Stimulated activated CD4-positive, alpha-beta T cell treated with anti-CD3 and anti-CD28 coated beads, Interleukin-12 subunit alpha, Interleukin-12 subunit beta, amount 100 ng/mL, for 4 hours (primary cell): ENCODE measurements around the gene SMARCA2.

ENCODE experiments used
- DNase-seq: peaks from one replicate; pipeline ENCODE4 v3.0.0-alpha.2; 2020

Gene SMARCA2

GRCh38 chr9:2151171-2151570 lies 136.0 kb downstream of the SMARCA2 start:
- no peak for DNase-seq

GRCh38 chr9:2152966-2153629 lies 138.0 kb downstream of the SMARCA2 start:
- no peak for DNase-seq

- DNase-seq, result no peak
Observed at GRCh38 chr9:2153630-2154217, 138.6 kb downstream of the SMARCA2 start.

GRCh38 chr9:2154731-2155130 lies 139.6 kb downstream of the SMARCA2 start:
- no peak for DNase-seq

- DNase-seq, result no peak
Observed at GRCh38 chr9:2155966-2156365, 140.8 kb downstream of the SMARCA2 start.

GRCh38 chr9:2157277-2158110 lies 142.3 kb downstream of the SMARCA2 start:
- DNase-seq, result peak; percentile 28

- DNase-seq, result peak; percentile 15
Observed at GRCh38 chr9:2158111-2158610, 143.0 kb downstream of the SMARCA2 start.

GRCh38 chr9:2158766-2159430 lies 143.8 kb downstream of the SMARCA2 start:
- no peak for DNase-seq

- no peak for DNase-seq
Observed at GRCh38 chr9:2159521-2160454, 144.6 kb downstream of the SMARCA2 start.

- DNase-seq, result no peak
Observed at GRCh38 chr9:2161661-2162060, 146.5 kb downstream of the SMARCA2 start.

- no peak for DNase-seq
Observed at GRCh38 chr9:2163231-2163885, 148.2 kb downstream of the SMARCA2 start.

- DNase-seq, result no peak
Observed at GRCh38 chr9:2164268-2164667, 149.1 kb downstream of the SMARCA2 start.

GRCh38 chr9:2166203-2166602 lies 151.1 kb downstream of the SMARCA2 start:
- no peak for DNase-seq

- no peak for DNase-seq
Observed at GRCh38 chr9:2169035-2169434, 153.9 kb downstream of the SMARCA2 start.

- DNase-seq, result no peak
Observed at GRCh38 chr9:2170722-2171121, 155.6 kb downstream of the SMARCA2 start.

- no peak for DNase-seq
Observed at GRCh38 chr9:2173170-2173569, 158.0 kb downstream of the SMARCA2 start.

GRCh38 chr9:2173861-2174260 lies 158.7 kb downstream of the SMARCA2 start:
- DNase-seq, result no peak

- DNase-seq, result no peak
Observed at GRCh38 chr9:2174306-2174705, 159.2 kb downstream of the SMARCA2 start.

- DNase-seq, result no peak
Observed at GRCh38 chr9:2174911-2175310, 159.8 kb downstream of the SMARCA2 start.

GRCh38 chr9:2177121-2177520 lies 162.0 kb downstream of the SMARCA2 start:
- DNase-seq, result no peak

- no peak for DNase-seq
Observed at GRCh38 chr9:2178034-2178734, 163.0 kb downstream of the SMARCA2 start.
